HCT116 (cell line): ENCODE results near the gene TBX4. TPM values are rescaled to one million over a fixed set of nuclear protein-coding genes. Genes with fewer than 3 reads are reported as not detected.

Experiments
- ATAC-seq: fragments of 200-7000 bp; cut with Tn5 transposase; 2 replicates; pipeline ENCODE4 v1.9.1; 2020; ENCODE audit warnings: mild to moderate bottlenecking, moderate library complexity
- BruUV-seq: library from RNA; stranded (reverse); fragments of 400-500 nt; replicated peaks from 2 replicates; lab custom pipeline; 2021; lab: Mats Ljungman, UMichigan
- CTCF ChIA-PET: fragments of 300-600 bp; sonication (Branson Sonifier 250); formaldehyde crosslinking; loops from one replicate; lab custom pipeline; 2021; ENCODE audit warnings: antibody characterized with exemption; lab: Charles Lee
- POLR2A ChIA-PET: fragments of 300-600, 350-600 bp; sonication (Branson Sonifier 250); formaldehyde crosslinking; loops from one replicate; lab custom pipeline; 2021; ENCODE audit warnings: antibody characterized with exemption; lab: Charles Lee
- RAD21 ChIA-PET, 2 experiments: fragments of 300-600 bp; sonication (Branson Sonifier 250); formaldehyde crosslinking; loops; one replicate each; lab custom pipeline; 2023; ENCODE audit warnings: low total read pairs in 2 of 2; ENCODE audit not compliant: uncharacterized antibody in 2 of 2, unreplicated experiment in 2 of 2, low non-redundant PET in 1 of 2; lab: Charles Lee
- DNase-seq: peaks from one replicate; pipeline ENCODE4 v3.0.0-alpha.2; 2010; ENCODE audit warnings: low read depth, low spot score
- H2AFZ ChIP-seq: fragments of 200-600 bp; shearing (Covaris generic), sonication (generic); 2 replicates; pipeline ENCODE4 v1.6.1; 2017; ENCODE audit warnings: low read depth, mixed run types, mixed read lengths, antibody characterized with exemption, low read length; ENCODE audit not compliant: poor library complexity, severe bottlenecking
- H3K27ac ChIP-seq: 2 replicates; pipeline ENCODE4 v1.5.1; 2012; ENCODE audit warnings: low read depth, low read length
- H3K27me3 ChIP-seq: fragments of 200-600 bp; sonication (generic); 2 replicates; pipeline ENCODE4 v1.6.1; 2016; ENCODE audit warnings: mixed run types, low read length, mixed read lengths; ENCODE audit not compliant: insufficient read depth
- H3K36me3 ChIP-seq, 2 experiments: fragments of 200-500 bp in 1 of 2; fragments of 200-600 bp in 1 of 2; sonication (Bioruptor generic) in 1 of 2; sonication (generic) in 1 of 2; 2 replicates each; pipeline versions ENCODE4 v1.5.1 to v1.6.1; 2014 to 2016; ENCODE audit warnings: low read length in 2 of 2, inconsistent platforms in 1 of 2, mixed read lengths in 1 of 2, mixed run types in 1 of 2; ENCODE audit not compliant: insufficient read depth in 2 of 2, control insufficient read depth in 1 of 2
- H3K4me1 ChIP-seq, 2 experiments: fragments of 200-600 bp in 1 of 2; sonication (generic) in 1 of 2; 2 replicates each; pipeline versions ENCODE4 v1.5.1 to v1.6.1; 2012 to 2017; ENCODE audit warnings: low read length in 2 of 2, inconsistent platforms in 1 of 2, mild to moderate bottlenecking in 1 of 2, mixed read lengths in 1 of 2, mixed run types in 1 of 2, moderate library complexity in 1 of 2; ENCODE audit not compliant: insufficient read depth in 2 of 2, control insufficient read depth in 1 of 2
- H3K4me2 ChIP-seq: fragments of 200-600 bp; sonication (generic); 2 replicates; pipeline ENCODE4 v1.6.1; 2017; ENCODE audit warnings: mixed run types, low read length, mixed read lengths
- H3K4me3 ChIP-seq, 2 experiments: fragments of 200-600 bp in 1 of 2; sonication (generic) in 1 of 2; replicated peaks in 1 of 2; 2 replicates each; pipeline ENCODE4 v1.5.1; 2011 to 2016; ENCODE audit warnings: low read length in 2 of 2, control low read depth in 1 of 2, low read depth in 1 of 2, mild to moderate bottlenecking in 1 of 2, mixed read lengths in 1 of 2, mixed run types in 1 of 2
- H3K79me2 ChIP-seq: fragments of 200-600 bp; sonication (generic); 2 replicates; pipeline ENCODE4 v1.6.1; 2017; ENCODE audit warnings: mild to moderate bottlenecking, mixed run types, low read length, moderate library complexity, mixed read lengths; ENCODE audit not compliant: insufficient read depth
- H3K9ac ChIP-seq: fragments of 200-600 bp; sonication (generic); 2 replicates; pipeline ENCODE4 v1.6.1; 2016; ENCODE audit warnings: low read length, mixed read lengths
- H3K9me2 ChIP-seq: fragments of 200-600 bp; sonication (generic), shearing (Covaris generic); 2 replicates; pipeline ENCODE4 v1.6.1; 2017; ENCODE audit warnings: mixed run types, mild to moderate bottlenecking, moderate library complexity; ENCODE audit not compliant: insufficient read depth
- H3K9me3 ChIP-seq, 2 experiments: fragments of 200-500 bp in 1 of 2; fragments of 200-600 bp in 1 of 2; sonication (Bioruptor generic) in 1 of 2; sonication (generic) in 1 of 2; 2 replicates each; pipeline ENCODE4 v1.6.1; 2014 to 2017; ENCODE audit warnings: low read length in 2 of 2, mixed read lengths in 2 of 2, inconsistent platforms in 1 of 2, low read depth in 1 of 2, mild to moderate bottlenecking in 1 of 2, mixed run types in 1 of 2, moderate library complexity in 1 of 2; ENCODE audit not compliant: control insufficient read depth in 1 of 2, insufficient read depth in 1 of 2
- H4K20me1 ChIP-seq: fragments of 200-600 bp; sonication (generic), shearing (Covaris generic); 2 replicates; pipeline ENCODE4 v1.6.1; 2017; ENCODE audit warnings: mixed run types, mild to moderate bottlenecking, moderate library complexity; ENCODE audit not compliant: insufficient read depth
- CBX3 ChIP-seq: IDR thresholded peaks from 2 replicates; pipeline ENCODE4 v1.6.1; 2012; ENCODE audit warnings: low read depth
- CTCF ChIP-seq, 3 experiments: fragments of 200-600 bp in 1 of 3; sonication (generic) in 1 of 3; IDR thresholded peaks in 2 of 3; conservative IDR thresholded peaks in 1 of 3; 2 replicates each; pipeline ENCODE4 v1.5.1; 2012 to 2017; ENCODE audit warnings: low read depth in 2 of 3, low read length in 2 of 3, antibody characterized with exemption in 1 of 3, borderline replicate concordance in 1 of 3, control low read depth in 1 of 3, mild to moderate bottlenecking in 1 of 3, mixed read lengths in 1 of 3, mixed run types in 1 of 3, moderate library complexity in 1 of 3; ENCODE audit not compliant: insufficient read depth in 1 of 3
- EGR1 ChIP-seq: IDR thresholded peaks from 2 replicates; pipeline ENCODE4 v1.6.1; 2012; ENCODE audit warnings: low read depth
- EZH2 ChIP-seq: fragments of 200-600 bp; sonication (generic); IDR thresholded peaks from 2 replicates; pipeline ENCODE4 v1.6.1; 2017; ENCODE audit warnings: antibody characterized with exemption, mixed run types
- RAD21 ChIP-seq: IDR thresholded peaks from 2 replicates; pipeline ENCODE4 v1.6.1; 2012; ENCODE audit warnings: low read depth, mild to moderate bottlenecking
- TCF7L2 ChIP-seq: IDR thresholded peaks from 2 replicates; pipeline ENCODE4 v1.7.0; 2011; ENCODE audit warnings: borderline replicate concordance, inconsistent platforms; ENCODE audit not compliant: insufficient read depth, insufficient read length; ENCODE audit errors: extremely low read depth
- ZFX ChIP-seq: fragments of 450-650 bp; IDR thresholded peaks from 2 replicates; pipeline ENCODE4 v1.6.1; 2017
- intact Hi-C: fragments of 100-400 bp; cut with micrococcal nuclease; formaldehyde crosslinking; loops from 2 replicates; pipeline ENCODE4 v1.10.0; 2022
- total RNA-seq: library from RNA; stranded (reverse); gene quantifications from one replicate; pipeline ENCODE4 v1.2.1, GENCODE V29; 2021; ENCODE audit not compliant: unreplicated experiment
- TF ChIP-seq, protein P1 (sequence below): IDR thresholded peaks from 2 replicates; pipeline ENCODE4 v1.6.1; 2012

TBX4 gene
- total RNA-seq, 1 experiment from 2014 or later: 0.27 TPM

DNA sequence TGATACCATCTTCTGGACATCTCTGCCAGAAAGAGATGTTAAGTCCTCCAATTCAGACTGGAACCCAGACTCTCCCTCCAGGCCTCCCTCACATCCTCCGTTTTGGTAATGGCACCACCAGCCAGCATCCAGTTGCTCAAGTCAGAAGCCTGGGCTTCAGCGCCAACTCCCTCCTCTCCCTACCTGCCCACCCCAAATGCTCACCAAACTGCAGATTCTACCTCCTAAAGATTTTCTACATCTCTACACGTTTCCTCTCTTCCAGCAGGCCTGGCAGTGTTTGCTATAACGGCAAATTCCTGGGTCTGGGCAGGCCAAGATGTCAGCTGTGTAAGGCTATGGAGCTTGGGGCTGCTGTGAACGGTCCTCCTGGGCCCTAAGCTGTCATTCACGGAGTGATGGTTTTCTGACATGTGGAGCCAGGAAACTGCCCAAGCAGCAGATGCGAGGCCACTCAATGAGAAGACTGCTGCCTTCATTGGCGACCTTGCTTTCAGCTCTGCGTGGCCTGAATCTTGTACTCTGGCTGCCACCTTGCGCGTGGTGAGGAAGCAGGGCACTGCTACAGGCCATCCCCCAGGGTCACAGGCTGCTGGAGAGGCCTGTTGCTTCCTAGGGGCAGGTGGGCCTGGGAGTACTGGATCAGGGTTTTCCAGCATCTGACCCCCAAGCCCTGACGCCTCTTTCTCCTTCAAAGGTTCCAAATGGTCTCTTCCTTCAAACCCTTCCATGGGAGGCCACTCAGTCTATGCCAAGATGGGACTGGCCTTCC lies 37.7 kb downstream of the TBX4 start:
- H3K27me3 ChIP-seq: no peaks in the 10 kb centered on the region
- no peak overlapping the region for H3K4me2 ChIP-seq
- no peaks in the 10 kb centered on the region for H3K36me3 ChIP-seq
- intact Hi-C loops: no loop called here
- RAD21 ChIA-PET: no interaction called here
- H2AFZ ChIP-seq: no peak overlapping the region
- peaks cover 34 to 43% of the 10 kb centered on the region in 2 experiments for H3K4me1 ChIP-seq
- no peaks in the 10 kb centered on the region for H3K9me2 ChIP-seq
- no peak overlapping the region for H3K4me3 ChIP-seq
- H3K9ac ChIP-seq: no peak overlapping the region
- BruUV-seq: no TSS peak
- DNase-seq: no peak
- CTCF ChIA-PET: no interaction called here
- H3K79me2 ChIP-seq: no peaks in the 10 kb centered on the region
- TF ChIP-seq EGR1 (no peak), RAD21 (no peak), TCF7L2 (no peak), CTCF (IDR thresholded peaks at IDR 0.05 in 2 of 3, conservative IDR thresholded peaks at IDR 0.05 in 1 of 3; ENCODE audit: borderline replicate concordance in 1 of 3, insufficient read depth in 1 of 3, low read depth in 2 of 3, low read length in 2 of 3) (no peak), ZFX (no peak), EZH2 (no peak), CBX3 (no peak)
- TF ChIP-seq, protein P1, sequence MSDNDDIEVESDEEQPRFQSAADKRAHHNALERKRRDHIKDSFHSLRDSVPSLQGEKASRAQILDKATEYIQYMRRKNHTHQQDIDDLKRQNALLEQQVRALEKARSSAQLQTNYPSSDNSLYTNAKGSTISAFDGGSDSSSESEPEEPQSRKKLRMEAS: no peak
- TF ChIP-seq, all 23 proteins: peak for 0
- no peaks in the 10 kb centered on the region for H3K9me3 ChIP-seq
- ATAC-seq: no peak
- H3K27ac ChIP-seq: 0 out of 2 replicates have a peak overlapping the region, but pooled peaks have one; percentile 2
- no peaks in the 10 kb centered on the region for H4K20me1 ChIP-seq
- POLR2A ChIA-PET: no interaction called here
